Panc1 (cell line): ENCODE data around the gene DNAJC2.

ENCODE experiments used
- CTCF ChIP-seq: fragments of 450-650 bp; IDR thresholded peaks from 2 replicates; pipeline ENCODE4 v1.5.1; 2017; ENCODE audit warnings: mild to moderate bottlenecking
- POLR2AphosphoS5 ChIP-seq: IDR thresholded peaks from 2 replicates; pipeline ENCODE4 v1.6.1; 2012; ENCODE audit warnings: mild to moderate bottlenecking, low read depth, low read length, moderate library complexity

GRCh38 chr7:103325744-103326143 is 18.8 kb downstream of the DNAJC2 start:
- TF ChIP-seq CTCF (no peak), POLR2AphosphoS5 (no peak)
